MCF 10A (cell line): Measurements from ENCODE around the gene CYCS. TPM values are rescaled to one million over a fixed set of nuclear protein-coding genes. Genes with fewer than 3 reads are reported as not detected.

Source experiments
- BruUV-seq: library from RNA; stranded (reverse); fragments of 400-500 nt; replicated peaks from 2 replicates; lab custom pipeline; 2021; lab: Mats Ljungman, UMichigan
- CTCF ChIA-PET: fragments of 300-600 bp; sonication (Branson Sonifier 250); formaldehyde crosslinking; extraction: SDS; loops from one replicate; lab custom pipeline; 2021; ENCODE audit warnings: antibody characterized with exemption, inconsistent platforms; lab: Yijun Ruan, JAX
- POLR2A ChIA-PET: fragments of 300-600, 350-650 bp; sonication (Branson Sonifier 250); formaldehyde crosslinking; extraction: SDS; loops from one replicate; lab custom pipeline; 2020; ENCODE audit warnings: antibody characterized with exemption, inconsistent platforms; lab: Yijun Ruan, JAX
- DNase-seq: peaks from one replicate; pipeline ENCODE4 v3.0.0-alpha.2; 2018; ENCODE audit not compliant: unreplicated experiment
- H3K27ac Mint-ChIP-seq: one replicate; pipeline ENCODE4 v1.8.0; 2022; ENCODE audit warnings: mild to moderate bottlenecking, low read depth, mixed read lengths; ENCODE audit not compliant: unreplicated experiment
- H3K27me3 Mint-ChIP-seq: one replicate; pipeline ENCODE4 v1.8.0; 2022; ENCODE audit warnings: mixed read lengths; ENCODE audit not compliant: insufficient read depth, unreplicated experiment
- H3K36me3 Mint-ChIP-seq: one replicate; pipeline ENCODE4 v1.8.0; 2022; ENCODE audit warnings: mild to moderate bottlenecking, moderate library complexity, mixed read lengths; ENCODE audit not compliant: insufficient read depth, unreplicated experiment
- H3K4me1 Mint-ChIP-seq: one replicate; pipeline ENCODE4 v1.8.0; 2022; ENCODE audit warnings: mixed read lengths; ENCODE audit not compliant: insufficient read depth, unreplicated experiment
- H3K4me3 Mint-ChIP-seq: one replicate; pipeline ENCODE4 v1.8.0; 2022; ENCODE audit warnings: mild to moderate bottlenecking, moderate library complexity, mixed read lengths; ENCODE audit not compliant: unreplicated experiment
- H3K9me3 Mint-ChIP-seq: one replicate; pipeline ENCODE4 v1.8.0; 2022; ENCODE audit warnings: mixed read lengths; ENCODE audit not compliant: unreplicated experiment
- CTCF ChIP-seq: fragments of 200-600 bp; IDR thresholded peaks from one replicate; pipeline ENCODE4 v1.8.0; 2022; ENCODE audit warnings: antibody characterized with exemption, mild to moderate bottlenecking; ENCODE audit not compliant: unreplicated experiment
- intact Hi-C: fragments of 100-400 bp; cut with micrococcal nuclease; formaldehyde crosslinking; loops from 2 replicates; pipeline ENCODE4 v1.14.1; 2022
- total RNA-seq: library from RNA; stranded (reverse); gene quantifications from 2 replicates; pipeline ENCODE4 v1.2.3, GENCODE V29; 2022

The CYCS gene
- total RNA-seq, 1 experiment from 2014 or later, result 368 TPM

GRCh38 chr7:25095516-25096345 is 29.3 kb downstream of the CYCS start:
- no peak for DNase-seq
- H3K27me3 Mint-ChIP-seq, result no peaks in the 10 kb centered on the region

GRCh38 chr7:25093268-25093826 is 31.7 kb downstream of the CYCS start:
- H3K27me3 Mint-ChIP-seq, result no peaks in the 10 kb centered on the region
- ChIA-PET POLR2A (interaction anchor here (0.6 to 2.2 kb wide), 6 partner anchors 14 to 320 kb away, joined by 3 to 12 read pairs (median 4); partner anchors contain the start of gene CYCS), CTCF (interaction anchor here (0.6 to 8.2 kb wide), 51 partner anchors 8 to 1553 kb away, joined by 3 to 186 read pairs (median 4); no protein-coding TSS in a partner anchor)
- BruUV-seq, result no TSS peak
- no peaks in the 10 kb centered on the region for H3K9me3 Mint-ChIP-seq
- H3K4me1 Mint-ChIP-seq, result peaks cover 7% of the 10 kb centered on the region
- TF ChIP-seq CTCF, result peak; percentile 82
- H3K36me3 Mint-ChIP-seq, result no peaks in the 10 kb centered on the region
- no peak overlapping the region for H3K4me3 Mint-ChIP-seq
- H3K27ac Mint-ChIP-seq, result no peak overlapping the region
- DNase-seq, result peak; percentile 85
- intact Hi-C loops, result loop anchor here (5.0 kb wide), 2 partner anchors 371 to 426 kb away; no protein-coding TSS in a partner anchor

More at GRCh38 chr7:25095516-25096345, 29.3 kb downstream of the CYCS start:
- ChIA-PET POLR2A (interaction anchor here (0.8 to 2.2 kb wide), 4 partner anchors 21 to 429 kb away, joined by 3 to 8 read pairs (median 4); partner anchors contain the start of gene CYCS), CTCF (interaction anchor here (0.6 to 8.2 kb wide), 14 partner anchors 11 to 1375 kb away, joined by 3 to 186 read pairs (median 3); no protein-coding TSS in a partner anchor)
- Mint-ChIP-seq H3K36me3 (no peaks in the 10 kb centered on the region), H3K27ac (no peak overlapping the region), H3K4me3 (no peak overlapping the region), H3K4me1 (peaks cover 7% of the 10 kb centered on the region), H3K9me3 (no peaks in the 10 kb centered on the region)
- no peak for TF ChIP-seq CTCF
- intact Hi-C loops, result loop anchor here (2.0 to 5.0 kb wide), 2 partner anchors 65 to 693 kb away; no protein-coding TSS in a partner anchor
- no TSS peak for BruUV-seq

GRCh38 chr7:25091779-25092178 is 33.3 kb downstream of the CYCS start:
- H3K9me3 Mint-ChIP-seq, result no peaks in the 10 kb centered on the region
- no peaks in the 10 kb centered on the region for H3K36me3 Mint-ChIP-seq
- ChIA-PET CTCF (interaction anchor here (0.7 to 8.2 kb wide), 12 partner anchors 13 to 422 kb away, joined by 3 to 186 read pairs (median 6); no protein-coding TSS in a partner anchor), POLR2A (interaction anchor here (0.6 to 0.8 kb wide), 2 partner anchors 15 to 1982 kb away, joined by 3 to 4 read pairs; no protein-coding TSS in a partner anchor)
- H3K27me3 Mint-ChIP-seq, result no peaks in the 10 kb centered on the region
- peaks cover 7% of the 10 kb centered on the region for H3K4me1 Mint-ChIP-seq
- no peak overlapping the region for H3K27ac Mint-ChIP-seq
- TF ChIP-seq CTCF, result no peak
- DNase-seq, result no peak
- H3K4me3 Mint-ChIP-seq, result no peak overlapping the region
- intact Hi-C loops, result loop anchor here (5.0 kb wide), 2 partner anchors 369 to 424 kb away; no protein-coding TSS in a partner anchor
- no TSS peak for BruUV-seq
